ENCODE measurements around the gene KRT32. TPM values are rescaled to one million over a fixed set of nuclear protein-coding genes. Genes with fewer than 3 reads are reported as not detected.

The KRT32 gene
- total RNA-seq, 1 donor from 2014 or later, result not detected

DNA sequence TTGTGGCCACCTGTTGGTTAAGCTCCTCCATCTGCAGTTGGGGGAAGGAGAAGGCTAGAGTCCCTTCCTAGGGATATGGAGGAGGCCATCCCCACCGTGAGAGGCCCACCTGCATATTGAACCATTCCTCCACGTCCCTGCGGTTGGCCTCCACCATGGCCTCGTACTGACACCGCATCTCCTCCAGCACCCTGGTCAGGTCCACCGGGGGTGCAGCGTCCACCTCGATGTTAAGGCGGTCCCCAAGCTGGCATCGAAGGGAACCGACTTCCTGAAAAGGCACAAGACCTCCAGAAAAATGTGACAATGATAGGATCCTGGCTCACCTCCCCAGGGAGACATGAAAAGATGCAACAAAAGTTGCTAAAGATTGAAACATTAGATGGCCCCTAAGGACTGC lies 3.0 kb downstream of the KRT32 start:
- no peak overlapping the region for H3K4me3 Mint-ChIP-seq
- peaks cover 4% of the 10 kb centered on the region for H3K9me3 Mint-ChIP-seq
- intact Hi-C loops (cut with micrococcal nuclease), result no loop called here
- no peak for DNase-seq
- H3K36me3 Mint-ChIP-seq (ENCODE audit: low read depth), result no peaks in the 10 kb centered on the region
- no peak overlapping the region for H3K27ac Mint-ChIP-seq
- H3K27me3 Mint-ChIP-seq, result peaks cover 3% of the 10 kb centered on the region
- H3K4me1 Mint-ChIP-seq, result no peaks in the 10 kb centered on the region

DNA sequence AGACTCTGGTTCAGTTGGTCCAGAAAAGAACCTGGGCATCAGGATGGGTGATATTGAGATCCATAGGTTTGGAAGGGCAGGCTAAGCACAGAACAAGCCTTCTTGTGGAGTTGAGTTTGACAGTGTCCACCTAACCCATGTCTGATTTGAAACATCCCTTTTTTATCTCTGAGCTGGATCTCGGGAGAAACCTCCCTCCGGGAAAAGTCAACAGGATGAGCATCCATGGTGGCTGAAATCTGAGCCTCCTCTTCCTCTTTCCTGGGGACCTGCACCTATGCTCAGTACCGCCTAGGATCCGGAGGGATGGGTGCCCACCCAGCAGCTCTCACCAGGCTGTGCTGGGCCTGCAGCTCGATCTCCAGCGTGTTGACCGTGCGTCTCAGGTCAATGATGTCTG lies 3.4 kb downstream of the KRT32 start:
- Mint-ChIP-seq H3K27ac (no peak overlapping the region), H3K4me1 (no peaks in the 10 kb centered on the region), H3K4me3 (no peak overlapping the region), H3K36me3 (ENCODE audit: low read depth) (no peaks in the 10 kb centered on the region), H3K27me3 (peaks cover 3% of the 10 kb centered on the region), H3K9me3 (peaks cover 3% of the 10 kb centered on the region)
- intact Hi-C loops (cut with micrococcal nuclease), result no loop called here
- DNase-seq, result no peak

DNA sequence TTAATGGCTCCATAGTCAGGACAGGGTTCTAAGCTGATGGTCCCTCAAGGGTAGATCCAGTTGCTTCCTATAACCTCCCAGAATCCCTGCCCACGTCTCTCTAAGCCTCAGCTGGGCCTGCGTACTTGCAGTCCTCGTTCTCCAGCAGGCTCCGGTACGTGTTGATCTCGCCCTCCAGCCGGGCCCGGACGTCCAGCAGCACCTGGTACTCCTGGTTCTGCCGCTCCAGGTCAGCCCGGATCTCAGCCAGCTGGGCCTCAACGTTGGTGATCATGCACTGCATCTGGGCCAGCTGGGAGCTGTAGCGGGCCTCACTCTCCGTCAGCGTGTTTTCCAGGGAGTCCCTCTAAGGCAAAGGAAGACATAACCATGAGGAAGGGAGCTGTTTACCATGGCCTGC lies 4.5 kb downstream of the KRT32 start:
- Mint-ChIP-seq H3K9me3 (no peaks in the 10 kb centered on the region), H3K27ac (no peak overlapping the region), H3K36me3 (ENCODE audit: low read depth) (no peaks in the 10 kb centered on the region), H3K4me1 (no peaks in the 10 kb centered on the region), H3K4me3 (no peak overlapping the region), H3K27me3 (peaks cover 1% of the 10 kb centered on the region)
- DNase-seq, result no peak
- intact Hi-C loops (cut with micrococcal nuclease), result no loop called here

GRCh38 chr17:41457676-41458075 lies 9.5 kb downstream of the KRT32 start:
- H3K27ac Mint-ChIP-seq, result no peak overlapping the region

GRCh38 chr17:41456204-41456603 lies 11.0 kb downstream of the KRT32 start:
- no peaks in the 10 kb centered on the region for H3K36me3 Mint-ChIP-seq (ENCODE audit: low read depth)
- H3K4me3 Mint-ChIP-seq, result no peak overlapping the region
- no peaks in the 10 kb centered on the region for H3K4me1 Mint-ChIP-seq
- intact Hi-C loops (cut with micrococcal nuclease), result no loop called here
- peaks cover 11% of the 10 kb centered on the region for H3K27me3 Mint-ChIP-seq
- no peak overlapping the region for H3K27ac Mint-ChIP-seq
- no peak for DNase-seq
- no peaks in the 10 kb centered on the region for H3K9me3 Mint-ChIP-seq

More at GRCh38 chr17:41457676-41458075, 9.5 kb downstream of the KRT32 start:
- Mint-ChIP-seq H3K9me3 (no peaks in the 10 kb centered on the region), H3K27me3 (peaks cover 4% of the 10 kb centered on the region), H3K4me1 (no peaks in the 10 kb centered on the region), H3K4me3 (no peak overlapping the region), H3K36me3 (ENCODE audit: low read depth) (no peaks in the 10 kb centered on the region)
- intact Hi-C loops (cut with micrococcal nuclease), result no loop called here
- DNase-seq, result no peak

GRCh38 chr17:41455236-41455635 lies 11.9 kb downstream of the KRT32 start:
- Mint-ChIP-seq H3K9me3 (no peaks in the 10 kb centered on the region), H3K4me3 (no peak overlapping the region), H3K36me3 (ENCODE audit: low read depth) (no peaks in the 10 kb centered on the region), H3K4me1 (no peaks in the 10 kb centered on the region), H3K27me3 (peaks cover 15% of the 10 kb centered on the region), H3K27ac (no peak overlapping the region)
- intact Hi-C loops (cut with micrococcal nuclease), result no loop called here
- no peak for DNase-seq

- no peak overlapping the region for H3K4me3 Mint-ChIP-seq
- no peaks in the 10 kb centered on the region for H3K36me3 Mint-ChIP-seq (ENCODE audit: low read depth)
- no peaks in the 10 kb centered on the region for H3K9me3 Mint-ChIP-seq
- no peak for DNase-seq
- no peaks in the 10 kb centered on the region for H3K4me1 Mint-ChIP-seq
- H3K27ac Mint-ChIP-seq, result no peak overlapping the region
- peaks cover 16% of the 10 kb centered on the region for H3K27me3 Mint-ChIP-seq
- intact Hi-C loops (cut with micrococcal nuclease), result no loop called here
Observed at GRCh38 chr17:41453066-41453465, 14.1 kb downstream of the KRT32 start.

DNA sequence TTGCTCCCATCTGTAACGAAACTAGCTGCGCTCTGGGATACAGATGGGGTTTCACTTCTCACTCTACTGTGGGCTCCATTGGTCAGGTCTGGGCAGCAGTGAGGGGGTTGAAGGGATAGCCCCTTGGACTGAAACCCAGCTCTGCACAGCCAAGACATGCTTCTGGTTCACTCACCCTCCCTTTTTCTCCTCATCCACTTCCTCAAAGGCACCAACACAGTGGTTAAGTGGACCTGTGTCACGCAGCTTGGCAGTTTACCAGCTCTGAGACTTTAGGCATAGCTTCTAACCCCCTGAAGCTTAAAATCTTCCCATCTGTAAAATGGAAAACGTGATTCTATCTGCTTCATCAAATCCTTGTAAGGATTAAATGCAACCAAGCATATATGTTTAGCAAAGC lies 14.9 kb downstream of the KRT32 start:
- DNase-seq, result no peak
- no peaks in the 10 kb centered on the region for H3K36me3 Mint-ChIP-seq (ENCODE audit: low read depth)
- H3K27ac Mint-ChIP-seq, result no peak overlapping the region
- H3K4me1 Mint-ChIP-seq, result no peaks in the 10 kb centered on the region
- H3K4me3 Mint-ChIP-seq, result no peak overlapping the region
- intact Hi-C loops (cut with micrococcal nuclease), result no loop called here
- H3K27me3 Mint-ChIP-seq, result peaks cover 16% of the 10 kb centered on the region
- no peaks in the 10 kb centered on the region for H3K9me3 Mint-ChIP-seq

GRCh38 chr17:41451154-41451728 lies 15.9 kb downstream of the KRT32 start:
- DNase-seq, result no peak
- no peak overlapping the region for H3K27ac Mint-ChIP-seq
- H3K4me1 Mint-ChIP-seq, result peaks cover 1% of the 10 kb centered on the region
- H3K36me3 Mint-ChIP-seq (ENCODE audit: low read depth), result no peaks in the 10 kb centered on the region
- H3K4me3 Mint-ChIP-seq, result no peak overlapping the region
- H3K9me3 Mint-ChIP-seq, result no peaks in the 10 kb centered on the region
- intact Hi-C loops (cut with micrococcal nuclease), result no loop called here
- H3K27me3 Mint-ChIP-seq, result peaks cover 16% of the 10 kb centered on the region

DNA sequence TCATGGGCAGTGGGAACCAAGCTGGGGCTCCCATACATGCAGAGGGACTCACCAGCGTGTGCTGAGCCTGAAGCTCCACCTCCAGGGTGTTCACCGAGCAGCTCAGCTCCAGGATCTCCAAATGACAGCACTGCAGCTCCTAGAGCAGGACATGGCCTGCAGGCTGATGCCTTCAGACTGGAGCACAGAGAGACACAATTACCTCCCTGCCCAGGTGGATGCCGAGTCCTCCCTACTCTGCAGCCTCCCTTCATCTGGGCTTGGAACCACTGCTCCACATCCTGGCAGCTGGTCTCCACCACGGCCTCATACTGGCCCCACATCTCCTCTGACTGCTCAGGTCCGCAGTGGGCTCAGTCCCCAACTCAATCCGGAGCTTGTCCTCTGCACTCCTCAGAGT lies 18.2 kb downstream of the KRT32 start:
- no peaks in the 10 kb centered on the region for H3K36me3 Mint-ChIP-seq (ENCODE audit: low read depth)
- H3K4me3 Mint-ChIP-seq, result no peak overlapping the region
- no peak overlapping the region for H3K27ac Mint-ChIP-seq
- intact Hi-C loops (cut with micrococcal nuclease), result no loop called here
- DNase-seq, result no peak
- H3K4me1 Mint-ChIP-seq, result peaks cover 1% of the 10 kb centered on the region
- no peaks in the 10 kb centered on the region for H3K9me3 Mint-ChIP-seq
- H3K27me3 Mint-ChIP-seq, result peaks cover 12% of the 10 kb centered on the region

DNA sequence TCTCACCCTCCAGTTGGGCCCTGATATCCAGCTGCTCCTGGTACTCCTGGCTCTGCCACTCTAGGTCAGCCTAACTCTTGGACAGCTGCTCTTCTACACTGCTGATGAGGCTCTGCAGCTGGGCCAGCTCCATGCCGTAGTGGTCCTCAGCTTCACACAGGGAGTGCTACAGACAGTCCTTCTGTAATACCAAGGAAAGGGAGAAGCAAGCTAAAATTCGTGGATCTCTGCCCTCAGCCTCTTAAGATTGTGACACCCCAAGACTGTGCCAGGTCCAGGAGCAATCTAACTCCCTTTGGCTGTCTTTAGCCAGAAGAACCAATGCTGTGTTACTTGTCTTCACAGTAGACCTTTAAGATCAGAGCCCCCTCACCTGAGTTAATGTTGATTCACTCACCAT lies 18.7 kb downstream of the KRT32 start:
- Mint-ChIP-seq H3K27ac (no peak overlapping the region), H3K27me3 (peaks cover 14% of the 10 kb centered on the region), H3K4me1 (peaks cover 1% of the 10 kb centered on the region), H3K9me3 (no peaks in the 10 kb centered on the region), H3K36me3 (ENCODE audit: low read depth) (no peaks in the 10 kb centered on the region), H3K4me3 (no peak overlapping the region)
- DNase-seq, result no peak
- intact Hi-C loops (cut with micrococcal nuclease), result no loop called here

DNA sequence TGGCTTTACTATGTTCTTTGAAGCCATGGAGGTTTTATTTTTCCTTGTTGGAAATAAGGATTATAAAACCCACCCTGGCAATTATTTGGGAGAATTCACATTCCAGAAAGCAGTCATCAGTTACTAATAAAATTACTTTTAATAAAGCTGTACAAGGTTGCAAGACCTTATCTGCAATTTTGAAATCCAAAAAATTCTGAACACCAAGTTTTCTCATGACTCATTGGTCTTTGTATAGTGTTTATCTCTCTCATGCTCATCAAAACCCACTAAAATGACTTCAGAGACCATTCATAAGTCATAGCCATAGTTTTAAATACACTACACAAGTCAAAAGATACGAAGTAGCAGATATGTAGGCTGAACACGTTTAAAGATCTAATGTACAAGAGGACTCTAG lies 20.4 kb downstream of the KRT32 start:
- peaks cover 20% of the 10 kb centered on the region for H3K27me3 Mint-ChIP-seq
- H3K27ac Mint-ChIP-seq, result no peak overlapping the region
- no peak for DNase-seq
- intact Hi-C loops (cut with micrococcal nuclease), result no loop called here
- peaks cover 1% of the 10 kb centered on the region for H3K4me1 Mint-ChIP-seq
- H3K9me3 Mint-ChIP-seq, result no peaks in the 10 kb centered on the region
- no peak overlapping the region for H3K4me3 Mint-ChIP-seq
- H3K36me3 Mint-ChIP-seq (ENCODE audit: low read depth), result no peaks in the 10 kb centered on the region

DNA sequence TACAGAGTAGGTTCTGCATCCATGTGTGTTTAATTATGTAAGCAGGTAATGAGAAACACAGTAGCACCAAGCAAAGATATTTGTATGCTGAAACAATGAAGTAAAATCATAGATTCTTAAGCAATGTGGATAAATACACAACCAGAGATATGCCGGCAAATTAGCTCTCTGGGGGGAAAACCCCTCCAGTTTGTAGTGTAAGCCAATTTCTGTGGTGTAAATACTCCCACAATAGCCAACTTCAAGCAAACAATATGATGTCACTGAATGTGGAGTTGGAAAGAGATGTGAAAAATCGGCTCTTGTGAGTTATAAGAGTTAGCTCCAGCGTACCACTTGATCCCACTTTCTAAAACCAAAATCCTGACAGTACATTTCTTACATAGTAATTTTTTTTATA lies 22.5 kb downstream of the KRT32 start:
- peaks cover 1% of the 10 kb centered on the region for H3K4me1 Mint-ChIP-seq
- peaks cover 12% of the 10 kb centered on the region for H3K27me3 Mint-ChIP-seq
- H3K4me3 Mint-ChIP-seq, result no peak overlapping the region
- DNase-seq, result no peak
- no peaks in the 10 kb centered on the region for H3K9me3 Mint-ChIP-seq
- H3K36me3 Mint-ChIP-seq (ENCODE audit: low read depth), result no peaks in the 10 kb centered on the region
- intact Hi-C loops (cut with micrococcal nuclease), result no loop called here
- no peak overlapping the region for H3K27ac Mint-ChIP-seq

- Mint-ChIP-seq H3K27ac (no peak overlapping the region), H3K9me3 (no peaks in the 10 kb centered on the region), H3K36me3 (ENCODE audit: low read depth) (no peaks in the 10 kb centered on the region), H3K4me3 (no peak overlapping the region), H3K27me3 (peaks cover 12% of the 10 kb centered on the region), H3K4me1 (peaks cover 1% of the 10 kb centered on the region)
- intact Hi-C loops (cut with micrococcal nuclease), result no loop called here
- DNase-seq, result no peak
Observed at GRCh38 chr17:41444186-41444585, 23.0 kb downstream of the KRT32 start.

GRCh38 chr17:41442739-41443138 lies 24.4 kb downstream of the KRT32 start:
- Mint-ChIP-seq H3K4me3 (no peak overlapping the region), H3K27me3 (peaks cover 12% of the 10 kb centered on the region), H3K4me1 (peaks cover 1% of the 10 kb centered on the region), H3K9me3 (no peaks in the 10 kb centered on the region), H3K27ac (no peak overlapping the region), H3K36me3 (ENCODE audit: low read depth) (no peaks in the 10 kb centered on the region)
- no peak for DNase-seq
- intact Hi-C loops (cut with micrococcal nuclease), result no loop called here
